ENCODE results near the gene ATOH8.

ATOH8 gene

DNA sequence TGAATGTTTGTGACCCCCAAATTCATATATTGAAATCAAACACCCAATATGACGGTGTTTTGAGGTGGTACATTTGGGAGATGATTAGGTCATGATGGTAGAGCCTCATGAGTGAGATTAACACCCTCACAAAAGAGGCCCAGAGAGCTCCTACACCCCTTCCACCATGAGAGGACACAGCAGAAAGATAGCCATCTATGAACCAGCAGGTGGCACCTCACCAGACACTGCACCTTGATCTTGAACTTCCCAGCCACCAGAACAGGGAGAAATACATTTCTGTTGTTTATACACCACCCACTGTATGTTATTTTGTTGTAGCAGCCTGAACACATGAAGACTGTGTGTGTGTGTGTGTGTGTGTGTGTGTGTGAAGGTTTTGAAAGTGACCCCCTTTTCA, 76.9 kb downstream of the ATOH8 start:
- H3K27me3 ChIP-seq (ENCODE audit: insufficient read depth, low read length), result no peaks in the 10 kb centered on the region
- TF ChIP-seq, protein P1, sequence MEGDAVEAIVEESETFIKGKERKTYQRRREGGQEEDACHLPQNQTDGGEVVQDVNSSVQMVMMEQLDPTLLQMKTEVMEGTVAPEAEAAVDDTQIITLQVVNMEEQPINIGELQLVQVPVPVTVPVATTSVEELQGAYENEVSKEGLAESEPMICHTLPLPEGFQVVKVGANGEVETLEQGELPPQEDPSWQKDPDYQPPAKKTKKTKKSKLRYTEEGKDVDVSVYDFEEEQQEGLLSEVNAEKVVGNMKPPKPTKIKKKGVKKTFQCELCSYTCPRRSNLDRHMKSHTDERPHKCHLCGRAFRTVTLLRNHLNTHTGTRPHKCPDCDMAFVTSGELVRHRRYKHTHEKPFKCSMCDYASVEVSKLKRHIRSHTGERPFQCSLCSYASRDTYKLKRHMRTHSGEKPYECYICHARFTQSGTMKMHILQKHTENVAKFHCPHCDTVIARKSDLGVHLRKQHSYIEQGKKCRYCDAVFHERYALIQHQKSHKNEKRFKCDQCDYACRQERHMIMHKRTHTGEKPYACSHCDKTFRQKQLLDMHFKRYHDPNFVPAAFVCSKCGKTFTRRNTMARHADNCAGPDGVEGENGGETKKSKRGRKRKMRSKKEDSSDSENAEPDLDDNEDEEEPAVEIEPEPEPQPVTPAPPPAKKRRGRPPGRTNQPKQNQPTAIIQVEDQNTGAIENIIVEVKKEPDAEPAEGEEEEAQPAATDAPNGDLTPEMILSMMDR (IDR thresholded peaks at IDR 0.05; ENCODE audit: low read length), result peak; percentile 36; the same call in 1 of the 2 replicates
- no peak for TF ChIP-seq EZH2 (IDR thresholded peaks at IDR 0.05; ENCODE audit: borderline replicate concordance, low read length)
- no peak overlapping the region for H3K9ac ChIP-seq (ENCODE audit: low read length)
- no peaks in the 10 kb centered on the region for H3K9me2 ChIP-seq (ENCODE audit: low read depth, low read length)
- H3K36me3 ChIP-seq (ENCODE audit: insufficient read depth, low read length), result no peaks in the 10 kb centered on the region
- peaks cover 8% of the 10 kb centered on the region for H3K9me3 ChIP-seq (ENCODE audit: low read length)
- H4K20me1 ChIP-seq (ENCODE audit: insufficient read depth, low read length), result no peaks in the 10 kb centered on the region
- peaks cover 8% of the 10 kb centered on the region for H3K4me1 ChIP-seq (ENCODE audit: insufficient read depth, low read length, severe bottlenecking)
- H3K27ac ChIP-seq (ENCODE audit: low read depth, low read length, poor library complexity, severe bottlenecking), result no peak overlapping the region
- no peaks in the 10 kb centered on the region for H3F3A ChIP-seq (ENCODE audit: insufficient read depth, low read length)
- no peak overlapping the region for H2AFZ ChIP-seq (ENCODE audit: low read length)
- no peak overlapping the region for H3K4me2 ChIP-seq (ENCODE audit: low read length)
- no peaks in the 10 kb centered on the region for H3K79me2 ChIP-seq (ENCODE audit: insufficient read depth, low read length)
- H3K4me3 ChIP-seq (ENCODE audit: low read depth, low read length, poor library complexity, severe bottlenecking), result no peak overlapping the region

DNA sequence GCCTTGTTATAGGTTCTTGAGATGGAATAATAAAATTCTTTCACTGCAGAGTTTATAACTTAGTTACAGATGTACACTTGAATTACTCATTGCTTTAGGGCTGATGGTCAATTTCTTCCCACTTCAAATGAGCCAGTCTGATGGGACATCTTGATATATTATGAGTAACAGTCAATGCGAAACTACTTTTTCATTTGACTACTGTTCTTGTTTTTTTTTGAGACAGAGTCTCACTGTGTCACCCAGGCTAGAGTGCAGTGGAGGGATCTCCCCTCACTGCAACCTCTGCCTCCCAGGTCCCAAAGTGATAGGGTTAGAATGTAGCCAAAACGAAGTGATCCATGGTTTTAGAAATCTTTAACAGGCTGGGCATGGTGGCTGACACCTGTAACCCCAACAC, 77.9 kb downstream of the ATOH8 start:
- H4K20me1 ChIP-seq (ENCODE audit: insufficient read depth, low read length), result no peaks in the 10 kb centered on the region
- no peak for TF ChIP-seq EZH2 (IDR thresholded peaks at IDR 0.05; ENCODE audit: borderline replicate concordance, low read length)
- TF ChIP-seq, protein P1 (IDR thresholded peaks at IDR 0.05; ENCODE audit: low read length), result no peak
- no peak overlapping the region for H3K4me3 ChIP-seq (ENCODE audit: low read depth, low read length, poor library complexity, severe bottlenecking)
- H3K36me3 ChIP-seq (ENCODE audit: insufficient read depth, low read length), result no peaks in the 10 kb centered on the region
- no peaks in the 10 kb centered on the region for H3K27me3 ChIP-seq (ENCODE audit: insufficient read depth, low read length)
- H3K79me2 ChIP-seq (ENCODE audit: insufficient read depth, low read length), result no peaks in the 10 kb centered on the region
- no peaks in the 10 kb centered on the region for H3F3A ChIP-seq (ENCODE audit: insufficient read depth, low read length)
- H3K9ac ChIP-seq (ENCODE audit: low read length), result no peak overlapping the region
- H3K4me1 ChIP-seq (ENCODE audit: insufficient read depth, low read length, severe bottlenecking), result peaks cover 8% of the 10 kb centered on the region
- H3K4me2 ChIP-seq (ENCODE audit: low read length), result no peak overlapping the region
- H3K27ac ChIP-seq (ENCODE audit: low read depth, low read length, poor library complexity, severe bottlenecking), result no peak overlapping the region
- peaks cover 6% of the 10 kb centered on the region; the same call in 1 of the 2 replicates for H3K9me3 ChIP-seq (ENCODE audit: low read length)
- H2AFZ ChIP-seq (ENCODE audit: low read length), result no peak overlapping the region
- no peaks in the 10 kb centered on the region for H3K9me2 ChIP-seq (ENCODE audit: low read depth, low read length)

DNA sequence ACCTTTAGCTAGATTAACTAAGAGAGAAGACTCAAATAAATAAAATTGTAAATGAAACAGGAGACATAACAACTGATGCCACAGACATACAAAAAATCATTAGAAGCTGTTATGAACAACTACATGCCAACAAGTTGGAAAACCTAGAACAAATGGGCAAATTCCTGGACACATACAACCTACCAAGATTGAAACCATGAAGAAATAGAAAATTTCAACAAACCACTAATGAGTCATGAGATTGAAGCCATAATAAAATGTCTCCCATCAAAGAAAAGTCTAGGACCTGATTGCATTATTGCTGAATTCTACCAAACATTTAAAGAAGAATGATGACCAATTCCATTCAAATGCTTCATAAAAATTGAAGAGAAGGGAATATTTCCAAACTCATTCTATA, 80.7 kb downstream of the ATOH8 start:
- Histone ChIP-seq H3K9me3 (ENCODE audit: low read length) (peaks cover 6% of the 10 kb centered on the region; the same call in 1 of the 2 replicates), H3K4me3 (ENCODE audit: low read depth, low read length, poor library complexity, severe bottlenecking) (no peak overlapping the region), H3K27me3 (ENCODE audit: insufficient read depth, low read length) (no peaks in the 10 kb centered on the region), H3K36me3 (ENCODE audit: insufficient read depth, low read length) (no peaks in the 10 kb centered on the region), H3K79me2 (ENCODE audit: insufficient read depth, low read length) (no peaks in the 10 kb centered on the region), H4K20me1 (ENCODE audit: insufficient read depth, low read length) (no peaks in the 10 kb centered on the region), H3K9me2 (ENCODE audit: low read depth, low read length) (no peaks in the 10 kb centered on the region), H2AFZ (ENCODE audit: low read length) (no peak overlapping the region), H3F3A (ENCODE audit: insufficient read depth, low read length) (no peaks in the 10 kb centered on the region), H3K27ac (ENCODE audit: low read depth, low read length, poor library complexity, severe bottlenecking) (no peak overlapping the region), H3K4me2 (ENCODE audit: low read length) (no peak overlapping the region), H3K4me1 (ENCODE audit: insufficient read depth, low read length, severe bottlenecking) (no peaks in the 10 kb centered on the region), H3K9ac (ENCODE audit: low read length) (no peak overlapping the region)
- no peak for TF ChIP-seq EZH2 (IDR thresholded peaks at IDR 0.05; ENCODE audit: borderline replicate concordance, low read length)
- TF ChIP-seq, protein P1 (IDR thresholded peaks at IDR 0.05; ENCODE audit: low read length), result no peak

Measured in OCI-LY1 (cell line).